ENCODE measurements around the gene SNTG2. TPM values are rescaled to one million over a fixed set of nuclear protein-coding genes. Genes with fewer than 3 reads are reported as not detected.

SNTG2 gene
- total RNA-seq, 4 donors from 2014 or later: 4.2 to 14.2 (median 9.2) TPM

GRCh38 chr2:1154710-1155594 lies 204.3 kb downstream of the SNTG2 start:
- Histone ChIP-seq H3K27me3 (no peaks in the 10 kb centered on the region), H3K36me3 (no peaks in the 10 kb centered on the region), H3K4me3 (replicated peaks in 1 of 3) (no peak overlapping the region), H3K9me3 (no peaks in the 10 kb centered on the region), H3K4me1 (no peaks in the 10 kb centered on the region), H3K27ac (no peak overlapping the region)
- TF ChIP-seq CTCF (IDR thresholded peaks at IDR 0.05): no peak
- no peak for TF ChIP-seq POLR2A (IDR thresholded peaks at IDR 0.05)
- WGBS, 2 donors: 90 to 97% methylated on average over 4 of the region's 4 CpGs
- no peak for DNase-seq
- intact Hi-C loops (cut with DNase I): no loop called here

- Histone ChIP-seq H3K36me3 (no peaks in the 10 kb centered on the region), H3K27me3 (no peaks in the 10 kb centered on the region), H3K4me1 (no peaks in the 10 kb centered on the region), H3K27ac (no peak overlapping the region), H3K9me3 (no peaks in the 10 kb centered on the region), H3K4me3 (replicated peaks in 1 of 3) (no peak overlapping the region)
- no peak for DNase-seq
- WGBS, 2 donors: 79 to 88% methylated on average over 7 of the region's 7 CpGs
- intact Hi-C loops (cut with DNase I): no loop called here
- no peak for TF ChIP-seq POLR2A (IDR thresholded peaks at IDR 0.05)
- no peak for TF ChIP-seq CTCF (IDR thresholded peaks at IDR 0.05)
Observed at GRCh38 chr2:1156059-1156458, 205.4 kb downstream of the SNTG2 start.

- Histone ChIP-seq H3K9me3 (no peaks in the 10 kb centered on the region), H3K27ac (no peak overlapping the region), H3K4me3 (replicated peaks in 1 of 3) (no peak overlapping the region), H3K36me3 (no peaks in the 10 kb centered on the region), H3K27me3 (no peaks in the 10 kb centered on the region), H3K4me1 (no peaks in the 10 kb centered on the region)
- DNase-seq: no peak
- no peak for TF ChIP-seq POLR2A (IDR thresholded peaks at IDR 0.05)
- TF ChIP-seq CTCF (IDR thresholded peaks at IDR 0.05): no peak
- intact Hi-C loops (cut with DNase I): no loop called here
- WGBS, 2 donors: 60 to 69% methylated on average over 13 of the region's 14 CpGs
Observed at GRCh38 chr2:1156531-1156930, 205.9 kb downstream of the SNTG2 start.

GRCh38 chr2:1157107-1157506 lies 206.5 kb downstream of the SNTG2 start:
- Histone ChIP-seq H3K9me3 (no peaks in the 10 kb centered on the region), H3K36me3 (no peaks in the 10 kb centered on the region), H3K27ac (no peak overlapping the region), H3K4me3 (replicated peaks in 1 of 3) (no peak overlapping the region), H3K27me3 (no peaks in the 10 kb centered on the region), H3K4me1 (no peaks in the 10 kb centered on the region)
- TF ChIP-seq POLR2A (IDR thresholded peaks at IDR 0.05) (no peak), CTCF (IDR thresholded peaks at IDR 0.05) (no peak)
- intact Hi-C loops (cut with DNase I): no loop called here
- no peak for DNase-seq
- 86 to 93% methylated on average over 14 to 15 of the region's 15 CpGs for WGBS, 2 donors

- Histone ChIP-seq H3K36me3 (no peaks in the 10 kb centered on the region), H3K9me3 (no peaks in the 10 kb centered on the region), H3K27ac (no peak overlapping the region), H3K27me3 (no peaks in the 10 kb centered on the region), H3K4me3 (replicated peaks in 1 of 3) (no peak overlapping the region), H3K4me1 (no peaks in the 10 kb centered on the region)
- DNase-seq: no peak
- no peak for TF ChIP-seq POLR2A (IDR thresholded peaks at IDR 0.05)
- TF ChIP-seq CTCF (IDR thresholded peaks at IDR 0.05): no peak
- WGBS, 2 donors: 84 to 94% methylated on average over 9 of the region's 9 CpGs
- intact Hi-C loops (cut with DNase I): no loop called here
Observed at GRCh38 chr2:1159013-1159412, 208.4 kb downstream of the SNTG2 start.
